Parathyroid adenoma (tissue), 2 donors: Measurements from ENCODE around the gene NAPA.
A peak's percentile ranks its signal among the peaks of the same experiment; 100 is the strongest.

Source experiments
- H2AFZ ChIP-seq: fragments of 300-600 bp; sonication (generic); one replicate; pipeline ENCODE4 v1.7.0; 2017; ENCODE audit warnings: antibody characterized with exemption, mild to moderate bottlenecking
- H3K27ac ChIP-seq: fragments of 300-600 bp; sonication (generic); one replicate; pipeline ENCODE4 v1.7.0; 2017
- H3K27me3 ChIP-seq: fragments of 300-600 bp; sonication (generic); one replicate; pipeline ENCODE4 v1.7.0; 2017; ENCODE audit warnings: low read length; ENCODE audit not compliant: control insufficient read depth, insufficient read depth
- H3K36me3 ChIP-seq: fragments of 300-600 bp; sonication (generic); one replicate; pipeline ENCODE4 v1.7.0; 2017; ENCODE audit warnings: low read length; ENCODE audit not compliant: control insufficient read depth, insufficient read depth
- H3K4me1 ChIP-seq: fragments of 300-600 bp; sonication (generic); one replicate; pipeline ENCODE4 v1.7.0; 2017; ENCODE audit warnings: control low read depth
- H3K4me2 ChIP-seq: fragments of 300-600 bp; sonication (generic); one replicate; pipeline ENCODE4 v1.7.0; 2017; ENCODE audit warnings: low read length
- H3K4me3 ChIP-seq: fragments of 300-600 bp; sonication (generic); one replicate; pipeline ENCODE4 v1.7.0; 2017; ENCODE audit warnings: low read depth, low read length
- H3K79me2 ChIP-seq: fragments of 300-600 bp; sonication (generic); one replicate; pipeline ENCODE4 v1.7.0; 2017; ENCODE audit warnings: control low read depth
- H3K9ac ChIP-seq: fragments of 300-600 bp; sonication (generic); one replicate; pipeline ENCODE4 v1.7.0; 2017; ENCODE audit warnings: mild to moderate bottlenecking
- H3K9me3 ChIP-seq: fragments of 300-600 bp; sonication (generic); one replicate; pipeline ENCODE4 v1.7.0; 2017; ENCODE audit warnings: low read length; ENCODE audit not compliant: control insufficient read depth
- TF ChIP-seq, protein P1 (sequence below): fragments of 300-600 bp; sonication (generic); IDR thresholded peaks from one replicate; pipeline ENCODE4 v1.7.0; 2017; ENCODE audit warnings: antibody characterized with exemption, mild to moderate bottlenecking
- donor health status: primary hyperparathyroidism.

Gene NAPA

DNA sequence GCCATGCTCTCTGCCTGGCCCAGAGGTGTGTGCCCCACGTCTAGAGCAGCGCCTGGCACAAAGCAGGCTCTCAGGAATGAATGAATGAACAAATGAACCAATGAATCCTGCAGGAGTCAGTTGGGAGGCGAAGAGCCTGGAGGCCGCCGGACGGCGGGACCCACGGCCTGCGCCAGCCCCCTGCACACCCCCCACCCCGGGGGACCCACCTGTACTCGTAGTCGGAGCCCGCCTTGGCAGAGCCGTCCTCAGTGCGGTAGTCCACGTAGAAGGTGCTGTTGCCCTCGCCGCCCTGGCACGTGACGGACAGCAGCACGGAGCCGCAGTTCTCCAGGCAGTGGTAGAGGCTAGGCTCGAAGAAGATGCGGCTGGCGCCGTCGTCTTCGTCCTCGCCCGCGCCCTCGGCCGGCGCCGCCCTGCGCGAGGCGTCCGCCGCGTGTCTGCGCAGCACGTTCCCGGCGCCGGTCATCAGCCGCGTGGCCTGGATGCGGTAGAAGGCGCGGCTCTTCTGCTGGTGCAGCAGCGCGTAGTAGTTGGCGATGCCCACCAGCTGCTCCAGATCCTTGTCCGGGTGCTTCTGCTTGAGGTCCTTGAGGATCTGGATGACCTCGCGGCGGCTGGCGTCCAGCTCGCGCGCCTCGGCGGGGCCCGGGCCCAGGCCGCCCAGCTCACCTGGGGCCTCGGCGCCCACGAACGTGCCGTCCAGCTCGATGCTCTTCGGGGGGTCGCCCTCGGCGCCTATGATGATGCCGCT lies 58.0 kb downstream of the NAPA start:
- H2AFZ ChIP-seq, result peak overlapping the region; percentile 53
- H3K36me3 ChIP-seq, result no peaks in the 10 kb centered on the region
- no peak overlapping the region for H3K27ac ChIP-seq
- H3K4me2 ChIP-seq, result peak overlapping the region; percentile 57
- peak overlapping the region; percentile 31 for H3K4me3 ChIP-seq
- H3K9ac ChIP-seq, result no peak overlapping the region
- TF ChIP-seq, protein P1, sequence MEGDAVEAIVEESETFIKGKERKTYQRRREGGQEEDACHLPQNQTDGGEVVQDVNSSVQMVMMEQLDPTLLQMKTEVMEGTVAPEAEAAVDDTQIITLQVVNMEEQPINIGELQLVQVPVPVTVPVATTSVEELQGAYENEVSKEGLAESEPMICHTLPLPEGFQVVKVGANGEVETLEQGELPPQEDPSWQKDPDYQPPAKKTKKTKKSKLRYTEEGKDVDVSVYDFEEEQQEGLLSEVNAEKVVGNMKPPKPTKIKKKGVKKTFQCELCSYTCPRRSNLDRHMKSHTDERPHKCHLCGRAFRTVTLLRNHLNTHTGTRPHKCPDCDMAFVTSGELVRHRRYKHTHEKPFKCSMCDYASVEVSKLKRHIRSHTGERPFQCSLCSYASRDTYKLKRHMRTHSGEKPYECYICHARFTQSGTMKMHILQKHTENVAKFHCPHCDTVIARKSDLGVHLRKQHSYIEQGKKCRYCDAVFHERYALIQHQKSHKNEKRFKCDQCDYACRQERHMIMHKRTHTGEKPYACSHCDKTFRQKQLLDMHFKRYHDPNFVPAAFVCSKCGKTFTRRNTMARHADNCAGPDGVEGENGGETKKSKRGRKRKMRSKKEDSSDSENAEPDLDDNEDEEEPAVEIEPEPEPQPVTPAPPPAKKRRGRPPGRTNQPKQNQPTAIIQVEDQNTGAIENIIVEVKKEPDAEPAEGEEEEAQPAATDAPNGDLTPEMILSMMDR, result no peak
- H3K27me3 ChIP-seq, result peaks cover 4% of the 10 kb centered on the region
- no peaks in the 10 kb centered on the region for H3K4me1 ChIP-seq
- no peaks in the 10 kb centered on the region for H3K9me3 ChIP-seq
- no peaks in the 10 kb centered on the region for H3K79me2 ChIP-seq

DNA sequence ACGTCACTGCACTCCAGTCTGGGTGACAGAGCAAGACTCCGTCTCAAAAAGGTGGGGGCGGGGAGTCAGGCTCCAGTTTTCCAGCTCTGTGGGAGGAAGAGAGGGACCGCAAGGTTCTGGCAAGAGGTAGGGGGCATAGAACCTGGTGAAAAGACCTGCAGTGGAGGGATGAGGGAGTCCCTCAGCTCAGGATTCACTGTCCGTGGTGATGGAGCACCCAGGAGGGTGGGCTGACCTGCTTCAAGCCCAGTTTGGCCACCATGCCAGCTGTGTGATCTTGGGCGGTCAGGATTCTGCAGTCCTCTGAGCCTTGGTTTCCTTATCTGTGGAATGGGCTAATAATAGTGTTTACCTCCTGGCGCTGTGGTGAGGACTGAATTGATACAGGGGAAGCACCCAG lies 64.4 kb downstream of the NAPA start:
- Histone ChIP-seq H3K4me2 (no peak overlapping the region), H3K27me3 (no peaks in the 10 kb centered on the region), H3K9me3 (no peaks in the 10 kb centered on the region), H3K4me3 (no peak overlapping the region), H3K79me2 (no peaks in the 10 kb centered on the region), H3K4me1 (peaks cover 7% of the 10 kb centered on the region), H3K27ac (no peak overlapping the region), H2AFZ (no peak overlapping the region), H3K36me3 (no peaks in the 10 kb centered on the region), H3K9ac (no peak overlapping the region)
- TF ChIP-seq, protein P1, result no peak

DNA sequence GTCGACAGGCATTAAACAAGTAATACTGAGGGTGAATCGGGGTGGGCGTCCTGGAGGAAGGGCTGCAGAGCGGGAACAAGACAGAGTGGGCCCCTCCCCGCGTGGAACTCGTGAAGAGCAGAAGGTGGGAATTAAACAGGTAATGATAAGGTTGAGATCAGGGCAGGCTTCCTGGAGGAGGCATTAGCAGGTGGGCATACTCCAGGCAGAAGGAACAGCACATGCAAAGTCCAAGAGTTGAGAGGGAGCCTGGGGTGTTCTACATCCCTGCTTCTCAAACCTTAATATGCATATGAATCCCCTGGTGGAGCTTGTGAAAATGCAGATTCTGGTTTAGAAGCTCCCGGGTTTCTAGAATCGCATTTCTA lies 66.5 kb downstream of the NAPA start:
- Histone ChIP-seq H3K9ac (no peak overlapping the region), H3K79me2 (no peaks in the 10 kb centered on the region), H3K4me1 (peaks cover 9% of the 10 kb centered on the region), H3K27ac (no peak overlapping the region), H3K4me3 (no peak overlapping the region), H3K27me3 (peaks cover 6% of the 10 kb centered on the region), H2AFZ (no peak overlapping the region), H3K9me3 (no peaks in the 10 kb centered on the region), H3K4me2 (no peak overlapping the region), H3K36me3 (no peaks in the 10 kb centered on the region)
- TF ChIP-seq, protein P1, result no peak

DNA sequence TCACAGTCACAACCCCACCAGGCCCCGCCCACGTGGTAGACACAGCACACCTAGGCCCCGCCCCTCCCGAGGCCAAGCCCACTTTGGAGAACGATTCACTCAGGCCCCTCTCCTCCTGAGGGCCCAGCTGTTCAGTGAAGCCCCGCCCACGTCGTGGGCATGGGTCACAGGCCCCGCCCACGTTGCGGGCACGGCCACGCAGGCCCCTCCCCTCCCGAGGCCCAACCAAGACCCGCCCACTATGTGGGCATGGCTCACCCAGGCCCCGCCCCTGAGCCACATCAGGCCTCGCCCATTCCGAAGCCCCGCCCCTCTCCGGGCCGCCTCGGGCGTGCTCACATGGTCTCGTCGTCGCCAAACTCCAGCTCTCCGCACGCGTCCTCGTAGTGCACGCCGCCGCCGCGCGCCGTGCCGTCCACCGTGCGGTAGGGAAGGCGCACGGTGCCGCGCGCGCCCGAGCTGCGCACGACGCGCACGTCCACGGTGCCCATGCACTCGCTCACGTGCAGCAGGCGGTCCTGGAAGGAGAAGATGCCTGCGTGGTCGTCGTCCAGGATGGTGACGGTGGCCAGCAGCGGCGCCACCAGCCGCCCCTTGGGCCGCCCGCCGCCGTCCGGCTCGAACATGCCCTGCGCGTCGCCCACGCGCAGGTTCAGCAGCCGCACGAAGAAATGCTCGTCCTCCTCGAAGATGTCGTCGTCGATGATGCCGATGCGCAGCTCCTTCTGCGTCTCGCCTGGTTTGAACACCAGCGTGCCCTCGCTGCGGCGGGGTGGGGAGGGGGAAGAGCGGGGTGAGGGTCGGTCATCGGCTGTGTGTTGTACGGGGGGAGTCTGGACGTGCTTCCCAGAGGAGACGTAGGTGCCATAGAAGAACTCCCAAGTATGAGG lies 67.1 kb downstream of the NAPA start:
- H3K4me3 ChIP-seq, result no peak overlapping the region
- H3K4me2 ChIP-seq, result peak overlapping the region; percentile 49
- H3K9ac ChIP-seq, result no peak overlapping the region
- H3K27me3 ChIP-seq, result peaks cover 6% of the 10 kb centered on the region
- TF ChIP-seq, protein P1, result no peak
- no peaks in the 10 kb centered on the region for H3K36me3 ChIP-seq
- H3K27ac ChIP-seq, result no peak overlapping the region
- peaks cover 9% of the 10 kb centered on the region for H3K4me1 ChIP-seq
- no peaks in the 10 kb centered on the region for H3K79me2 ChIP-seq
- peak overlapping the region; percentile 46 for H2AFZ ChIP-seq
- no peaks in the 10 kb centered on the region for H3K9me3 ChIP-seq
